Measurements from ENCODE around the gene IL21.

Gene IL21

GRCh38 chr4:122617597-122618593 lies 3.0 kb downstream of the IL21 start:
- POLR2A ChIA-PET = no interaction called here
- no peak overlapping the region for H3K4me3 ChIP-seq (ENCODE audit: control insufficient read depth in 1 of 7, extremely low read depth in 1 of 7, insufficient read depth in 4 of 7, low read depth in 2 of 7, low read length in 6 of 7)
- no peaks in the 10 kb centered on the region for H3K9me3 ChIP-seq (ENCODE audit: control extremely low read depth in 1 of 5, control insufficient read depth in 4 of 5, insufficient read depth in 2 of 5, low read depth in 1 of 5, low read length in 4 of 5)
- no peak for DNase-seq
- 93% methylated on average over 6 of the region's 7 CpGs for WGBS (ENCODE audit: insufficient coverage)
- CTCF ChIA-PET = no interaction called here
- no peak overlapping the region for H3K27ac ChIP-seq (ENCODE audit: insufficient read depth in 1 of 2, low read depth in 1 of 2, low read length in 2 of 2, poor library complexity in 1 of 2, severe bottlenecking in 2 of 2)
- peaks cover 0 to 15% (median 7%) of the 10 kb centered on the region in 5 experiments for H3K27me3 ChIP-seq (replicated peaks in 2 of 5; ENCODE audit: control insufficient read depth in 4 of 5, insufficient read depth in 5 of 5, low read length in 4 of 5)
- H3K36me3 ChIP-seq (ENCODE audit: control insufficient read depth in 4 of 4, insufficient read depth in 4 of 4, low read length in 3 of 4) = no peaks in the 10 kb centered on the region
- H3K4me1 ChIP-seq (ENCODE audit: control extremely low read depth in 1 of 4, control insufficient read depth in 4 of 4, insufficient read depth in 4 of 4, low read length in 3 of 4) = no peaks in the 10 kb centered on the region

- POLR2A ChIA-PET = no interaction called here
Observed at GRCh38 chr4:122616915-122617596, 3.8 kb downstream of the IL21 start.

GRCh38 chr4:122614621-122615020 lies 6.2 kb downstream of the IL21 start:
- Histone ChIP-seq H3K36me3 (ENCODE audit: control insufficient read depth in 4 of 4, insufficient read depth in 4 of 4, low read length in 3 of 4) (no peaks in the 10 kb centered on the region), H3K9me3 (ENCODE audit: control extremely low read depth in 1 of 5, control insufficient read depth in 4 of 5, insufficient read depth in 2 of 5, low read depth in 1 of 5, low read length in 4 of 5) (no peaks in the 10 kb centered on the region), H3K4me1 (ENCODE audit: control extremely low read depth in 1 of 4, control insufficient read depth in 4 of 4, insufficient read depth in 4 of 4, low read length in 3 of 4) (no peaks in the 10 kb centered on the region), H3K27me3 (replicated peaks in 2 of 5; ENCODE audit: control insufficient read depth in 4 of 5, insufficient read depth in 5 of 5, low read length in 4 of 5) (peaks cover 0 to 13% (median 2%) of the 10 kb centered on the region in 5 experiments), H3K27ac (ENCODE audit: insufficient read depth in 1 of 2, low read depth in 1 of 2, low read length in 2 of 2, poor library complexity in 1 of 2, severe bottlenecking in 2 of 2) (no peak overlapping the region), H3K4me3 (ENCODE audit: control insufficient read depth in 1 of 7, extremely low read depth in 1 of 7, insufficient read depth in 4 of 7, low read depth in 2 of 7, low read length in 6 of 7) (no peak overlapping the region)
- ChIA-PET POLR2A (no interaction called here), CTCF (interaction anchor here (1.0 to 2.0 kb wide), 3 partner anchors 11 to 15 kb away, joined by 3 to 6 read pairs (median 3); no protein-coding TSS in a partner anchor)
- DNase-seq = no peak
- no CpG with 5 or more reads among the region's 1 CpG for WGBS (ENCODE audit: insufficient coverage)

More at GRCh38 chr4:122616915-122617596, 3.8 kb downstream of the IL21 start:
- Histone ChIP-seq H3K9me3 (ENCODE audit: control extremely low read depth in 1 of 5, control insufficient read depth in 4 of 5, insufficient read depth in 2 of 5, low read depth in 1 of 5, low read length in 4 of 5) (no peaks in the 10 kb centered on the region), H3K4me3 (ENCODE audit: control insufficient read depth in 1 of 7, extremely low read depth in 1 of 7, insufficient read depth in 4 of 7, low read depth in 2 of 7, low read length in 6 of 7) (no peak overlapping the region), H3K36me3 (ENCODE audit: control insufficient read depth in 4 of 4, insufficient read depth in 4 of 4, low read length in 3 of 4) (no peaks in the 10 kb centered on the region), H3K4me1 (ENCODE audit: control extremely low read depth in 1 of 4, control insufficient read depth in 4 of 4, insufficient read depth in 4 of 4, low read length in 3 of 4) (no peaks in the 10 kb centered on the region), H3K27ac (ENCODE audit: insufficient read depth in 1 of 2, low read depth in 1 of 2, low read length in 2 of 2, poor library complexity in 1 of 2, severe bottlenecking in 2 of 2) (no peak overlapping the region), H3K27me3 (replicated peaks in 2 of 5; ENCODE audit: control insufficient read depth in 4 of 5, insufficient read depth in 5 of 5, low read length in 4 of 5) (peaks cover 0 to 15% (median 7%) of the 10 kb centered on the region in 5 experiments)
- 100% methylated on average over 1 of the region's 6 CpGs for WGBS (ENCODE audit: insufficient coverage)
- no peak for DNase-seq
- CTCF ChIA-PET = no interaction called here

- Histone ChIP-seq H3K27me3 (replicated peaks in 2 of 5; ENCODE audit: control insufficient read depth in 4 of 5, insufficient read depth in 5 of 5, low read length in 4 of 5) (peaks cover 0 to 19% (median 6%) of the 10 kb centered on the region in 5 experiments), H3K4me3 (ENCODE audit: control insufficient read depth in 1 of 7, extremely low read depth in 1 of 7, insufficient read depth in 4 of 7, low read depth in 2 of 7, low read length in 6 of 7) (no peak overlapping the region), H3K4me1 (ENCODE audit: control extremely low read depth in 1 of 4, control insufficient read depth in 4 of 4, insufficient read depth in 4 of 4, low read length in 3 of 4) (no peaks in the 10 kb centered on the region), H3K36me3 (ENCODE audit: control insufficient read depth in 4 of 4, insufficient read depth in 4 of 4, low read length in 3 of 4) (no peaks in the 10 kb centered on the region), H3K27ac (ENCODE audit: insufficient read depth in 1 of 2, low read depth in 1 of 2, low read length in 2 of 2, poor library complexity in 1 of 2, severe bottlenecking in 2 of 2) (no peak overlapping the region), H3K9me3 (ENCODE audit: control extremely low read depth in 1 of 5, control insufficient read depth in 4 of 5, insufficient read depth in 2 of 5, low read depth in 1 of 5, low read length in 4 of 5) (no peaks in the 10 kb centered on the region)
- POLR2A ChIA-PET = no interaction called here
- no peak for DNase-seq
- CTCF ChIA-PET = no interaction called here
- WGBS (ENCODE audit: insufficient coverage) = 88% methylated on average over 1 of the region's 3 CpGs
Observed at GRCh38 chr4:122612540-122612939, 8.3 kb downstream of the IL21 start.

GRCh38 chr4:122606364-122607043 lies 14.4 kb downstream of the IL21 start:
- Histone ChIP-seq H3K9me3 (ENCODE audit: control extremely low read depth in 1 of 5, control insufficient read depth in 4 of 5, insufficient read depth in 2 of 5, low read depth in 1 of 5, low read length in 4 of 5) (no peaks in the 10 kb centered on the region), H3K4me1 (ENCODE audit: control extremely low read depth in 1 of 4, control insufficient read depth in 4 of 4, insufficient read depth in 4 of 4, low read length in 3 of 4) (no peaks in the 10 kb centered on the region), H3K4me3 (ENCODE audit: control insufficient read depth in 1 of 7, extremely low read depth in 1 of 7, insufficient read depth in 4 of 7, low read depth in 2 of 7, low read length in 6 of 7) (no peak overlapping the region), H3K27me3 (replicated peaks in 2 of 5; ENCODE audit: control insufficient read depth in 4 of 5, insufficient read depth in 5 of 5, low read length in 4 of 5) (peaks cover 0 to 52% (median 16%) of the 10 kb centered on the region in 5 experiments), H3K36me3 (ENCODE audit: control insufficient read depth in 4 of 4, insufficient read depth in 4 of 4, low read length in 3 of 4) (no peaks in the 10 kb centered on the region), H3K27ac (ENCODE audit: insufficient read depth in 1 of 2, low read depth in 1 of 2, low read length in 2 of 2, poor library complexity in 1 of 2, severe bottlenecking in 2 of 2) (no peak overlapping the region)
- WGBS (ENCODE audit: insufficient coverage) = 94% methylated on average over 4 of the region's 4 CpGs
- POLR2A ChIA-PET = no interaction called here
- DNase-seq = no peak
- CTCF ChIA-PET = no interaction called here

- no peaks in the 10 kb centered on the region for H3K36me3 ChIP-seq (ENCODE audit: control insufficient read depth in 4 of 4, insufficient read depth in 4 of 4, low read length in 3 of 4)
- H3K27ac ChIP-seq (ENCODE audit: insufficient read depth in 1 of 2, low read depth in 1 of 2, low read length in 2 of 2, poor library complexity in 1 of 2, severe bottlenecking in 2 of 2) = no peak overlapping the region
- H3K4me1 ChIP-seq (ENCODE audit: control extremely low read depth in 1 of 4, control insufficient read depth in 4 of 4, insufficient read depth in 4 of 4, low read length in 3 of 4) = no peaks in the 10 kb centered on the region
- H3K4me3 ChIP-seq (ENCODE audit: control insufficient read depth in 1 of 7, extremely low read depth in 1 of 7, insufficient read depth in 4 of 7, low read depth in 2 of 7, low read length in 6 of 7) = no peak overlapping the region
- H3K9me3 ChIP-seq (ENCODE audit: control extremely low read depth in 1 of 5, control insufficient read depth in 4 of 5, insufficient read depth in 2 of 5, low read depth in 1 of 5, low read length in 4 of 5) = no peaks in the 10 kb centered on the region
- POLR2A ChIA-PET = no interaction called here
- CTCF ChIA-PET = interaction anchor here (1.3 to 2.6 kb wide), 3 partner anchors 12 to 310 kb away, joined by 3 to 17 read pairs (median 6); no protein-coding TSS in a partner anchor
- no peak for DNase-seq
- H3K27me3 ChIP-seq (replicated peaks in 2 of 5; ENCODE audit: control insufficient read depth in 4 of 5, insufficient read depth in 5 of 5, low read length in 4 of 5) = peaks cover 0 to 66% (median 30%) of the 10 kb centered on the region in 5 experiments
- WGBS (ENCODE audit: insufficient coverage) = 83% methylated on average over 1 of the region's 1 CpG
Observed at GRCh38 chr4:122604146-122604545, 16.7 kb downstream of the IL21 start.
